GM18517 (cell line): Measurements from ENCODE around the gene MRAP2.
"Not testable (repeated sequence)": the region's sequence is repeated elsewhere in the genome, so short reads cannot be mapped to it uniquely, and the experiment has no call there.

Experiments used
- ATAC-seq: cut with Tn5 transposase; IDR thresholded peaks from one replicate; pipeline ENCODE4 v1.9.1; 2021; ENCODE audit warnings: mild to moderate bottlenecking, moderate library complexity; ENCODE audit not compliant: unreplicated experiment

The MRAP2 gene

DNA sequence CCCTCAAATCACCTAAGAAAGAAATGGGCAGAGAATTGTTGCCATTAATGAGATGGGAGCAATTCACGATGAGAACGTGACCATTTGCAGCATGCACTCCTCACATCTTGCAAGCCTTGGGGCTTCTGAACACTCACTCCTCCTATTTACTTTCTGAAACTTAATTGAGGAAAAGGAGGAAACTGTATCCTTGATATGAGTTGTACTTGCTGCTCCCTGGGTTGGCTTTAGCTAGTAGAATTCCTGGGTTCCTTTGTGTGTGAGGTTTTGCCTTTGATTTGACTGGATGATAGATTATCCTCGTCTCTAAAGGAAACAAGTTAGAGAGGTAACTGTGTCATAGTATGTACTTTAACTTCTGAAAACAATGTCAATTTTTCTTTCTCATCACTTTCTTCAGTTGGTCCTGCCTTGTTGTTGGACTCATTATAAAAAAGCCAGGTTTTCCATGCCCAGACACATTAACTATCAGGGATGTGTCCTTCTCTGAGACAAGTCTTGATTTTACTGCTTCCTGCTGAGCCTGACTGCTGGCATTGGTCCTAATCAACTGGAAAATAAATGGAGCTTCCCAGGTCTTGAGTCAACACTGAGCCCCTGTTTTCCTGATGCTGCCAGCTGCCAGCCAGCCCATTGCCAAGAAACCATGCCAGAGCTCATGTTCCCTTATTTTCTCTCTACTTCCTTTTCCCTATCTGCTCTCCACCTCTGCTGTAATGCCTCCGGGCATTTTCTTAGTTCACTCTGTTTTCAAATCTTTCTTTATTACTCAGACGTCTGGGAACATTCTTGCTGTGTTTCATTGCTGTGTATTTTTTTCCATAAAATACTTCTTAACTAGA is 6.0 kb upstream of the MRAP2 start:
- ATAC-seq: no peak

DNA sequence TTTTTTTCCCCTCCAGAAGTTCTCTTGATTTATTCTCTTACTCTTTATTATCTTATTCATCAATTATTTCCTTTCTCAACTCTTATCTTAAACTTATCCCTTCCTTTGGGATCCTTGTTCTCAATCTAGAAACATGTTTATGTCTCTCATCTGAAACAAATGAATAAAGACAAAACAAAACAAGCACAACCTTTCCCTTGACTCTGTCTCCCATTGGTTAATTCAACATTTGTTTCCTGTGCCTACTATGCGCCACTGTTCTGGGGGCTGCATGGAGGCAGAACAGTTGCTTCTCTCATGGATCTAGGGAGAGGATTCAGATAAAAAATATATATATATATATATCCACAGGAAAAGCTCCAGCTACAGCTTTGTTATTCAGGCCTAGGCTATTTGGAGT is 5.2 kb upstream of the MRAP2 start:
- no peak for ATAC-seq

DNA sequence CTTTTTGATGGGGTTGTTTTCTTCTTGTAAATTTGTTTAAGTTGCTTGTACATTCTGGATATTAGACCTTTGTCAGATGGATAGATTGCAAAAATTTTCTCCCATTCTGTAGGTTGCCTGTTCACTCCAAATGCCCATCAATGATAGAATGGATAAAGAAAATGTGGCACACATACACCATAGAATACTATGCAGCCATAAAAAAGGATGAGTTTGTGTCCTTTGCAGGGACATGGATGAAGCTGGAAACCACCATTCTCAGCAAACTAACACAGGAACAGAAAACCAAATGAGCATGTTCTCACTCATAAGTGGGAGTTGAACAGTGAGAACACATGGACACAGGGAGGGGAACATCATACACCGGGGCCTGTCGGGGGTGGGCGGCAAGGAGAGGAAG is 1.6 kb upstream of the MRAP2 start:
- ATAC-seq: not testable (repeated sequence)

DNA sequence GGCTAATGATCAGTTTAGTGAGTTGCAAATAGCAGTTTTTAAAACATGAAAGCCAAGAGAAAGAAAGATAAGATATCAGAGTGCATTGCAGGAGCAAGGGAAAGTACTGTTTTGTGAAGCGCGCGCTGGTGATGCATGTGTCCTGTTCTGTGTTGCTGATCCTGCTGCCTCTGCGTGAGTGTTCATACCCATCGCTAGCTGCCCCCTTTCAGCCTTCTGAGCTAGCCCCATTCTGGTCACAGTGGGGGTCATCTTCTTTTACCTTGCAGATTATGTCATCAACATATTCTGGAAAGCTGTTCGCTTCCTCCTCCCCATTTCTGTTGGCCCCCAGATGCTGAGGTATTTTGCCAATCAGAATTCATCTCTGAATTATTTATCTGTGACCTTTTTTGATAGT is 1.9 kb downstream of the MRAP2 start:
- no peak for ATAC-seq

DNA sequence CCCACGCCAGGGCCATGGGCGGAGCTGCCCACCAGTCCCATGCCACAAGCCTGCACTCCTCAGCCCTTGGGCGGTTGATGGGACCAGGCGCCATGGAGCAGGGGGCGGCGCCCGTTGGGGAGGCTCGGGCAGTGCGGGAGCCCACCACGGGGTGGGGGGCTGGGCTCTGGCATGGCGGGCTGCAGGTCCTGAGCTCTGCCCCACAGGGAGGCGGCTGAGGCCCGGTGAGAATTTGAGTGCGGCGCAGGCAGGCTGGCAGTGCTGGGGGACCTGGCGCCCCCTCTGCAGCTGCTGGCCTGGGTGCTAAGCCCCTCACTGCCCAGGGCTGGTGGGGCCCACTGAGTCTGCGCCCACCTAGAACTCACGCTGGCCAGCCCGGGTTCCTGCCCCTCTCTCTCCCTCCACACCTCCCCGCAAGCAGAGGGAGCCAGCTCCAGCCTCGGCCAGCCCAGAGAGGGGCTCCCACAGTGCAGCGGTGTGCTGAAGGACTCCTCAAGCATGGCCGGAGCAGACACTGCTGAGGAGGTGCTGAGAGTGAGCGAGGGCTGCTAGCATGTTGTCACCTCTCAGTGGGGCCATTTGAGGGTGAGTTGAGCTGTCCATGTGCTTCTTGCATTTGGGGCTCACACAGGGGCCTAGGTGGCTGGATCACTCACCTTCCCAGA is 4.0 kb downstream of the MRAP2 start:
- no peak for ATAC-seq

DNA sequence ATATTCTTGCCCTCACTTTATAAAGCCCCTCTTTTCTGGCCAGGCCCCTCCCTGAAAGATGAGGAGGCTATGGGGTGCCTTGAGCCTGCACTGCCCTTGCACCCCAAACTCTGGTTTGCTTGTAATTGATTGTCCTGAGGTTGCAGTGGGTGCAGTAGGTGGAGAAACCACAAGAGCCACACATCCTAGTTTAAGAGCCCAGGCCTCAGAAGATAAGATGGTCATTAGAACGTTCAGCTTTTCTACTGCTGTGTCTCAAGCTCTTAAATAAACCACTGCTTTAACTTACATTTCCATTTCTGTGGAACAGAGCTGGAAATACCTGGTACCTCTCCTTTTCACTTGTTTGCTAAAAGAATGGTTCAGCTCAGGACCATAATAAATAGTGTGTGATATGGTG is 9.0 kb downstream of the MRAP2 start:
- ATAC-seq: no peak

DNA sequence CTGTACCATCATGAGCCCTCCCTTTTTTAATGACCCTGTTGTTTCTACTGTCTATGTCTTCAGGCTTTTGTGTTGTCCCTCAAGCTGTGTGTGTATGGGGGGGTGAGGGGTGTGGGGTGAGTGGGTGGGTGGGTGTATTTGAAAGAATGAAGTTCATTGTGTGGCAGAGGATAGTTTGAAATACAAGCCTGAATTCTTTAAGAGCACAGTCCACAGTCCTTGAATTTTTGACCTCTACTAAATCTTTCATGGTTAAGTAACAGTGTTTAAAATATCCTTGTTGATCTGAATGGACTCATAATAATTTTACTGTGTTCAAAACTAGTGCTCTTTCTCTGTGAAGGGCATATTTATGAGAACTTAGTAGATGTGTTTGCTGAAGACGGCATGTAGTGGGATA is 10.0 kb downstream of the MRAP2 start:
- ATAC-seq: no peak

DNA sequence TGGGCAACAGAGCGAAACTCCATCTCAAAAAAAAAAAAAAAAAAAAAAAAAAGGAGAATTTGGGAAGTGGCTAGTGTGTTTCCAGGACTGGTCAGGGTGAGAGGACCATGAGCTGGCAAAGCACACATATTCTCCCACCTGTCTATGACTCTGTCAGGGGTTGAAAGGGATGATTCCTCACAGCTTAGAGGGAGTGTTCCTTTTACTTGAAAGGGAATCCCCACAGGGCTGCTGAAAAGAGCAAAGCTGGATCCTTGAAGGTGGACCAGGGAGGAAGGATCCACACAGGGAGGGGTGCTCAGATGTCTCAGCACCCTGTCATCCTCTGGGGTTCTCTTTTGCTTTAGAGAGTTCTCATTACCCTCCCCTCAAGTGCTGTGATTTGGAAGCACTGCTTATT is 13.2 kb downstream of the MRAP2 start:
- ATAC-seq: no peak

DNA sequence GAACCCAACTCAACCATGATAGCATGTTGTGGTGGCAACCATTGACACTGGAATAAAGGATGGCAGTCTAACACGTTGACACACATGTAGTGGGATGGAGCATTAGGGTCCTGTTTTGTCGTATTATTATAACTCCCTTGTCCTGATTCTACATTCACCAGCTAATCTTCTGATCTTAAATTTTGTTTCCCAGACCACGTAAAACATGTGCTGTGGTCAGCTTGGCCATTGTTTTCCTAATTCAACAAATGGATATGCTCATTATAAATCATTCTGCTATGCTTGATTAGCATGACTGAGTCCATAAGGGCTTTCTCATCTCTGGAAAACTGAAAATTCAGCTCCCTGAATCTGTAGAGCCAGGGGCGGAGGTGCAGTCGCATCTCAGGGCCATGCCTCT is 15.0 kb downstream of the MRAP2 start:
- ATAC-seq: no peak

DNA sequence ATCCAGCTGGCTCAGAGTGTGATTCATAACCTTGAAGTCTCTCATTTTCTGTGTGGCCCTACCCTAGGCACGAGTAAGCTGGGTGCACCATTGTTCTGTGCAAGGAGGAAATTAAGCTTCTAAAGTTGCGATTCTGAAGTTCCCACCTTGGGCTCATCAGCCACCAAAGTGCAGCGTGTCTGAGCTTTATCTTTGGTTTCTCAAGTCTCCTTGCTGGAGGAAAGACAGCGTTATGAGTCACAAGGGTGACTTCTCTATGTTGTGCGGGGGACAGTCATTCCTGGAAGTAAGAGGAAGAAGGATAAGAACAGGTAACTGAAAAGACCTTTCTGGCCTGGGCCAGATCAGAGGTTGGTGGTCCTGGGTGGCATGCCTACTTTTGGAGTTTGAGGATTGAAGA is 16.8 kb downstream of the MRAP2 start:
- no peak for ATAC-seq

DNA sequence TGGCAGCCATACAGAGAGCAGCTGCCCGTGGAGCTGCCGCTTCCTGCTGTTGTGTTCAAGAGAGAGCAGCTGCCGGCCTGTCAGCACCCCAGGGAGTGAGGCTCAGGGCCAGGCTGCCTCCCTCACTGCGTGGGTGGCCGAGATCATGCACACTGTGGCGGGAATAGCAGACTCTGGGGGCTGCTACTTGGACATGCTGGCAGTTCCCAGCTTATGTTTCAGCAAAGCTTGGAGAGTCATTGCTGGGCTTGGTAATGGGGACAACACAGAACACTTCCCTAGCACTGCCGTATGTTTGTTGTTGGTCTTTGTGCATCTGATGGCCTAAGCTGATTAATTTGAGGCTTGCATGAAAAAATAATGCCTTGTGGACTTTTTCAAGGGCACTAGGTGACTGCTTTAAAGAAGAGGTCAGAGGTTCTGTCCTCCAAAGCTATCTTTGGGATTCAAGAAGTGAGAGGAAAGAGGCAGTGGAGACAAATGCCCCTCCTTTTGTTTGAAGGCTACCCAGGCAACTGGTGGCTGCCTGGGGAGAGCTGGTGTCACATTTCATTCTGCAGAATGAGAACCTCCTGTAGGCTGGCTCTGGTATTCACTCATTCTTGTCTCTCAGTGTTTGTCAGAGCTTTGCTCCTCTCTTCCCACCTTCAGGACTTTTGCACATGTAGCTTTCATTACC is 18.8 kb downstream of the MRAP2 start:
- no peak for ATAC-seq

DNA sequence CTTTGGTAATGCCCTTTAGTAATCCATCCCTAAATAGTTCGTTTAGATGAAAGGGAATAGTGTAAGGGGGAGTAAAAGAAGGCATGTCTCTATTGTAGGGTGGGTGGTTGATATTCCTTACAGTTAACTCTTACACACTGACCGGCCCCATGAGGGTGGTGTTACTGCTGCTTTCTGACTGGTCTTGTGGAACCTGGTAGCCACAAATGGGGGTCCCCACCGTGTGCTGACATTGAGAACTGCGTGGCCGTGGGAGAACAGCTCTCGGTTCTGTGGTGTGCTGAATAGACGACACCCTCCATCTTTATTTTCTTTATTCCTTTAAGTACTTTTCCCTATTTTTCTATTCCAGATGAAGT is 19.3 kb downstream of the MRAP2 start:
- no peak for ATAC-seq

DNA sequence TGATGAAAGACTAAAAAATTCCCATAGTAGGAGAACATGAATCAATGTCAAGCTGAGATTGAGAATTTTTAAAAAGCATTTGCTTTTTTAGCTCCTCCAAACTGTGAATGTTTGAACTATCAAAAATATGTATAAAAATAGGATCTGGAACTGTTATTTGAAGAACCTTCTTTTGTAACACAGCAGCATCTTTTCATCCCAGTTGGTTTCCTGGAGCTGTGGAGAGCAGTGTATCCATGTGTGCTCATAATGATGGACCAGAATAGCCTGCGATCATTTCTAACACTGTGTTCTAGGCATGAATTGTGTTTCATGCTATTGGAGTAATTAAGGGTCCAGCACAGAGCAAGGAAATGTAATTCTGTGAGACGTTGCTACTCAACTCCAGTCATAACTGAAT is 22.1 kb downstream of the MRAP2 start:
- no peak for ATAC-seq

DNA sequence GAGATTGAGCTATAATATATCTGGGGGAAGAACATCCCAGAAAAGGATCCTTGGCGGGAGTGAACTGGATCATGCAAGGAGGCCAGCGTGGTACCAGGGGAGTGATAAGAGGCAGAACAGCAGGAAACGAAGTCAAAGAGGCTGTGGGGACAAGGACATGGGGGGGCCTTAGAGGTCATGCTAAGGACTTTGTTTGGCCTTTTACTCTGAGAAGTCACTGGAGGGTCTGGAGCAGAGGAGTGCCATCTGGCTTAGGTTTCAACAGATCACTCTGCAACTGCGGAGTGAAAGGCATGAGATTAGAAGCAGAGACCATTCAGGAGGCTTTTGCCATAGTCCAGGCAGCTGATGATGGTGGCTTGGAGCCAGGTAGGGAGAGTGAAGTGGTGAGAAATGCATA is 24.3 kb downstream of the MRAP2 start:
- no peak for ATAC-seq

DNA sequence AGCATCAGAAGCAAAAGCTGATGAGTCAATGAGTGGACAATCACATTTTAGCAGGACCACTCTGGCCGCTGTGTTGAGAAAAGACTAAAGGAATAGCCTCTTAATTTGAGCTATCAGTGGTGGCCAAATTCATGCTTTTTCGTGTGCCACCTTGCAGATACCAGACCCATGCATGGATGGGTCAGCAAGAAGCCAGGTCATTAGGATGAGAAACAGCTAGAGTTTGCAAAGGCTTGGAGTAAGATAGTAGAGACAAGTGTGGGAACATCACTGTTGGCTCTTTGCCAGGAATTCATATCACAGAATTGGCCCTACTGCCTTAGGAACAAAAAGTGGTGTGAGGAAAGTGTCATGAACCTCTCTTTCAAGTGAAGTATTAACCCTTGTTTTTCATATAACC is 25.5 kb downstream of the MRAP2 start:
- no peak for ATAC-seq

DNA sequence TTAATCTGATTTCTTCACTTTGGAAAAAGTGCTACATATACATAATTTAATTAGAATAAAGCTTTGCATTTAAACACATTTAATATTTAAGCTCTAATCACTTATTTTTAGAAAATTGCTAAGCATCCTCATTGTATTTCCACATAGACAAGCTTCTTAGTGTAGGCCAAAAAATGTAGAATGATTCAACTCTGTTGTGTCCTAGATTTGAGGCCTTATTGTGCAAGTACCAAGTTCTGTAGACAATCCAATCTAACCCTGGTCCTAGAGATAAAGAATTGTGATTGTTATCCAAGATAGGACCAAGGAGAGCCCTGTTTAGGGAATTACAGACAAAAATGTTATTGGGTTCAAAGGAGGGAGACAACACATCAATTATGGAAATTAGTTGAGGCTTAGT is 27.6 kb downstream of the MRAP2 start:
- ATAC-seq: no peak

DNA sequence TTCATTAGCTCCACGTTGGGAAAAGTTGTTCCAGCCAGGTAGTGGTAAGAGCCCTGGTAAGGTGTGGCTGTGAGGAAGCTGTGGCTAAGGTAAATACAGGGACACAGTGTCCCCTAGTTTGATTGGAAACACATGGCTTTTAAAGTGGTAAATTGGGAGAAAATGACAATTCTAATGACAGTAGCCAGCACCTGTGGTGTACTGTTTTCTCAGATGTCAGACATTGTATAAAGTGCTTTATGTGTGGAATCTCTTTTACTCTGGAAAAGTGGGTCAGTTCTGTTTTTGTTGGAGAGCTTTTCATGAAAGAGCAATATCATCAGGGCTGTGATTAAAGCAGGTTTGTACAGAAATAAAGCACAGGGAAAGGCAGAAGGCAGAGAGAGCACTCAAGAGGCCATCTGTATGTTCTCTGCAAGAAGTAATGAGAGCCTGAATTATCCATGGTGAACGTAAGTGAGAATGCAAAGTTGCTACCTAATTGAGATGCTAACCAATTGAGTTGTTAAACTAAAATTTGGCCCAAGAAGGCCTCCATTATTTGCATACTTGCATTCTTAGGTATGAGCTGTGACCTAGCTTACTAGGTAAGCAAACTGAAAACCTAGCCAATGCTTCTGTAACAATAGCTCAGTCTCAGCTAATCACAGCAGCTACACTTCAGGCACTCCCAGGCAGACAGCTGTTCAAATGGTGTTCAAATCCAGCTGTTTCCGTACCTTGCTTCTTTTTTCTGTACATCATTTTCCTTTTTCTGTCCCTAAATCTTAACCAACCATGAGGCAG is 28.2 kb downstream of the MRAP2 start:
- no peak for ATAC-seq

DNA sequence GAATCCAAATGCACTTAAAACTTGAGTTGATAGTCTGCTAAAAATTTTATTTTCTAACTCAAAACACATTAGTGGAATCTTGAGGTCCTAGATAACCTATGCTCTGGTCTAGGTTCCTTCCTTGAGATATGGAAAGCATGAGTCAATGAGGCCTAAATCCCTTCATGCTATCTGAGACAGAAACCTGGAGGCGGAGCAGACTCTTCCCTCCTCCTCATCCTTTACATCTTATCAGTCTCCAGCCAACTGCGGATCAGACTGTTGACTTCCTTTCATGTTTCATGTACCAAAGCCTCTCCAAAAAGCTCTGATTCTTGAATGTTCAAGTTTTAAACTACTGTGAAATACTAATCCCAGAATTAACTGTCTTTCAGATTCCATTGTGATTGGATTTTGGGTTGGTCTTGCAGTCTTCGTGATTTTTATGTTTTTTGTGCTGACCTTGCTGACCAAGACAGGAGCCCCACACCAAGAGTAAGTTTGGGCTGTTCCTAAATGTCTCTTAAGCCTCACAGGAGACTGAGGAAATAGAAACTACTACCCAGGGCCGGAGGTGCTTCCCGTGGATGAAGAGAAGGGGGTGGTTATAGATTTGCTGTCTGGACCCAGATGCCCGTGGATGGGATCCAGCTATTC is 29.1 kb downstream of the MRAP2 start:
- no peak for ATAC-seq

DNA sequence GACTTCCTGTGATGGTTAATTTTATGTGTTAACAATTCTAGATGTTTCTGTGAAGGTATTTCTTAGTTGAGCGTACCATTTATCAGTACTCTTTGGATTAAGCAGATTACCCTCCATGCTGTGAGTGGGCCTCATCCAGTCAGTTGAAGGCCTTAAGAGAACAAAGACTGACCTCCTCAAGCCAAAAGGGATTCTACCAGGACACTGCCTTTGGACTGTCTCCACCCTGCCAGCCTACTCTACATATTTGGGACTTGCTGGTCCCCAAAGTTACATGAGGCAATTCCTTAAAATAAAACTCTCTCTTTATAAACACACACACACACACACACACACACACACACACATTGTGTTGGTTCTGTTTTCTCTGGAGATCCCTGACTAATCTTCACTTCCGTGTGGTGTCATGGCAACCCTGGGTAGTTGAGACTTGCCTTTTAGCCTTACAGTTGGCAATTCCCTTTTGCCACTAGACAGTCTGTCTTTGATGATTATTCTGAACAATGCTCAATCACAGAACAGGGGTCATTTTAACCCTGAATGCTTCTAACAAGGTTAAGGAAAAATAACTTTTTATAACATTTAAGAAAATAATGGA is 32.2 kb downstream of the MRAP2 start:
- ATAC-seq: no peak

DNA sequence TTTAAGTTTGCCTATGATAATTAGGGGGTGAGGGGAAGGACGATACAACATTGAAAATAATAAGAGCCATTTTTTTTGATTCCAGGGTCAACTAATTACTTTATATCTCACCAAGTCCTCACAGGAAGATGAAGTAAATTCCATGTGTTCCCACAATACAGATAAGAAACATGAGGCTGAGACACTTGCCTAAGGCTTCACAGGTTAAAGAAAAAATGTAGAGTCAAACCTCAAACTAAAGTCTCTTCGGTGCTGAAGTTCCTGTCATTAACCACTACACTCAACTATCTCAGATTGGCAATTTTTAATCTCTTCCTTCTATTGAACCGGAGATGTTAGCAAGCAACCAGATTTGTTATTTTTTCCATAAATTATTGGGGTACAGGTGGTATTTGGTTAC is 33.0 kb downstream of the MRAP2 start:
- no peak for ATAC-seq

DNA sequence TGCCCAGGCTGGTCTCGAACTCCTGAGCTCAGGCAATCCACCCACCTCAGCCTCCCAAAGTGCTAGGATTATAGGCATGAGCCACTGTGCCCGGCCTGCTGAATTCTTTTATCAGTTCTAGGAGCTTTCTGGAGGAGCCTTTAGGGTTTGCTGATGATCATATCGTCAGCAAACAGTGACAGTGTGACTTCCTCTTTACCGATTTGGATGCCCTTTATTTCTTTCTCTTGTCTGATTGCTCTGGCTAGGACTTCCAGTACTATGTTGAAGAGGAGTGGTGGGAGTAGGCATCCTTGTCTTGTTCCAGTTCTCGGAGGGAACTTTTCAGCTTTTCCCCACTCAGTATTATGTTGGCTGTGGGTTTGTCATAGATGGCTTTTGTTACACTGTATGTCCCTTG is 35.3 kb downstream of the MRAP2 start:
- ATAC-seq: not testable (repeated sequence)
